ENCODE results near the gene DAPK2.

DAPK2 gene

DNA sequence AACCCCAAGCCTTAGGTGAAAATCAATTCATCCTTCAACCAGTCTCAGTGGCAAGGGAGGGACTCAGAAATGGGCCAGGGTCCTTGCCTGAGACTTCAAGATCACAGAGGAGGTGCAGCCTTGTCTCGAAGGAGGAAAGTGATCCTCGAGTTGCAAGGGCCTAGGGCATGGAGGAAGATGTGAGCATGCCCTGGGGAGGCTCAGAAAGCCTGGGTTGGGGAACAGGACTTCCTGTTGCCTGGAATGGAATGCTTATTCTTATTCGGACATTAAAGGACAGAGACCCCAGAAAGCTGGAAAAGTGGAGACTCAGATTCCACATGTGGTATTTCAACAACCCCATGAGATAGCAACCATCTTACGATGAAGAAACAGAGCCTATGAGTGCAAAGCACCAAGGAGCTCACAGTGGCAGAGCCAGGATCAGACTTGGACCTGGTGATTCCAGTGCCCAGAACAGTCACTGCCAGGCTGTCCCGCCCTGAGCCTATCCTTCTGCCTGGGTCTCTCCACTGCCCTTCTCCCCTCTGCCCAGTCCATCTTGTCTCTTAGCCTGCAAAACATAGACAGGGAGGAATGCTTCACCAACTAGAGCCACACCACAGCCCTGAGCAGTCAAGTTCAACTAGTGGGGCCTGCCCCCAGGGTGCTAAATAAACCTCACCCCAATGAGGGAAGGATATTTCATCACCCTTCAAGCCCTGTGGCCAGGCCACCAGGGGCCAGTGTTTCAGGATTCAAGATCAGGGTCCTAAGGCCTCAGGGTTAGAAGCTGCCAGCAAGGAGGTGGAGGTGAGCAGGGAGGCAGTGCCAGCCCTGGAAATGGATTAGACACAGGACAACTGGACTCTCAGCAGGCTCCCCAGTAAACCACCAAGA lies 21.9 kb downstream of the DAPK2 start:
- DNase-seq (ENCODE audit: low read depth in 2 of 2): no peak

DNA sequence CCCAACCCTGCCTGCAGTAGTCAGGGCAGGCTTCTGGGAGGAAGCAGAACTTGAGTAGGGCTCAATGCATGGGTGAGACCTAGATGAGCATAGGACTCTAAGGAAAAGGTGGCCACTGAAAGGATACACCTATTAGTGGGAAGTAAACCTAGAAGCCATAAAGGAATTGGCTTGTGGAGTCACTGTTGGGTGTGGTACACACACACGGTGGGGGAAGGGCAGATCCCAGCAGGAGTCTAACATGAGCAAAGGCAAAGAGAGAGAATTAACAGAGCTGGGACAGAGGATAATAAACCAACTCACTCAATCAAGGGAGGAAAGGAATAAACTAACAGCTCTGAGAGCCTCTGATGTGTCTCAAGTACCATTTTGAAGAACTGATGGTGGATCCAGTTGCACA lies 23.1 kb downstream of the DAPK2 start:
- DNase-seq (ENCODE audit: low read depth in 2 of 2): no peak

DNA sequence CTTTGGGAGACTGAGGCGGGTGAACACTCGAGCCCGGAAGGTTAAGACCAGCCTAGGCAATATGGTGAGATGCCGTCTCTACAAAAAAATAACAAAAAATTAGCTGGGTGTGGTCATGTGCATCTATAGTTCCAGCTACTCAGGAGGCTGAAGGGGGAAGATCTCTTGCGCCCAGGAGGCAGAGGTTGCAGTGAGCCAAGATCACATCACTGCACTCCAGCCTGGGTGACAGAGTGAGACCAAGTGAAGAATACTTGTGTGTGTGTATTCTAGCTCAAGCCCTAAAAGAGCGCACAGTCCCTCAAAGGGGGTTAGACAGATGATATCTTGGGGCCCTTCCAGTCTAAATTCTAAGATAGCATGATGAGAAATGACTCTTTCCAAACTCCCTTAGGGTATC lies 23.7 kb downstream of the DAPK2 start:
- DNase-seq (ENCODE audit: low read depth in 2 of 2): no peak

DNA sequence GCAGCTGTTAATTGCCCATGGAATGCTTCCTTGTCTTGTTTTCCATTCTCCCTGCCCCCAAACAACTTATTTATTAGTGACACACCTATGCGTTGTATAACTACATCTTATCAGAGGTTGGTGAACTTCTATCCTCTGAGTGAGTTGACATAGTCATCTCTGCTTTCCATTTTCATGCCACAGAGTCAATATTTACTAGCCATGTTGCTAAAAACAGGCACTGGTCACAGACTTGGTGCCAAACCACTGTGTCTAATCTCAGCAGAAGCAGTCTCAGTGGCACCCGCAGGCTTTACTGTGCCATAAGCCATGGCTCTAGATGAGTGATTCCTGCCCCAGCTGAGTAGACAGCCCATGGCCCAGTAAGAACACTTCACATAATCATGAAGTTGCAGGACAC lies 26.5 kb downstream of the DAPK2 start:
- DNase-seq (ENCODE audit: low read depth in 2 of 2): no peak

DNA sequence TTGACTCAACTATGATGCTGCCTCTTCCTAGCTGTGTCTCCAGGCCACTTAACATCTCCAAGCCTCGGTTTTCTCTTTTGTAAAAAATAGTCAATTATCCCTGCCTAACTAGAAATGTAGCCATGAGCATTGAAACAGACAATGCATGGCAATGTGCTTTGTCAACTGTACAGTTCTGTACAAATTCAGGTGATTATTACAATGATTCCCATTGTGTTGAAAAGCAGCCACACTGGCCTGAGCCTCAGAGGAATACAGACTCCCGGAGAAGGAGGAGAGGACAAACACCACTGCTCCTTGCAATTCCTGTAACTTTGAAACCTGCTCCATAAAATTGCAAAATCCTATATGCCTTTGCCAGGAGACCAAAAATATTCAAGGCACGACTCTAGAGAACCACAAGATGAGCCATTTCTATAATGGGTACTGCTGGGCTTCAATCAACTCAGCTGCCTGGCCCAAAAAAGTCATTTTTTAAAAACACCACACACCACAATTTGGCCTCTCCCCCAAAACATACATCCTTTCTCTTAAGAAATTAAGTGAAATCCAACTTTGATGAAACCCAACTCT lies 28.6 kb downstream of the DAPK2 start:
- no peak for DNase-seq (ENCODE audit: low read depth in 2 of 2)

DNA sequence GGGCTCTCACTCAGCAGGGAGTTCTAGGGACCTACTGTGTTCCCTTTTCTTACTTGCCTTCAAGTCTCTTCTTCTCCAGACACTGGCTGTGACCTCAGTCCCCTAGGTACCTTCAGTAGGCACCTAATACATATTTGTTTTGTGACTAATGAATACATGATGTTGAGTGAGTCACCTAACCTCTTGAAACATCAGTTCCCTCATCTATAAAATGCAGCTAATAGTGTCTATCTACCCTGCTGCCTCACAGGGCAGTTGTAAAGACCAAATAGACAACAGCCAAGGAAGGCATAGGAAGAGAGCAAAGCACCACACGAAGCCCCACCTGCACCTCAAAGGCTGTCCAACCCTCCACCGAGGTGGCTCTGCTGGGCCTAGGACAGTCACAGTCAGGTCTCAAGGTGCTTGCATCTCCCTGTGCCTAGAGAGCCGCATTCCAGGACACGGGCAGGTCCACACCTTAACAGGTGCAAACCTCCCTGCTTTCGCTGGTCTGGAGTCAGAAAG lies 29.1 kb downstream of the DAPK2 start:
- DNase-seq (ENCODE audit: low read depth in 2 of 2): no peak

DNA sequence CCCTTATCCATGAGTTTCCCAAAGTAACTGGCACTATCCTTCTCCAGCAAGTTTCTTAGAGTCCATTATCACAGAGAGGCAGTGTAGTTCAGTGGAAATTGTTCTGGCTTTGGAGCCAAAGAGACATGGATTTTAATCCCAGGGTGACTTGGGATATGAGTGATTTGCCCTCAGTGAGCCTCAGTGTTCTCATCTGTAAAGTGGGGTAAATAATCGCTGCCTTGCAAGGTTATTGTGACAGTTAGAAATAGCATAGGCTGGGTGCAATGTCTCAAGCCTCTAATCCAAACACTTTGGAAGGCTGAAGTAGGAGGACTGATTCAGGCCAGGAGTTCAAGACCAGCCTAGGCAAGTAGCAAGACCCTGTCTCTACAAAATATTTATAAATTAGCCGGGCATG lies 30.0 kb downstream of the DAPK2 start:
- DNase-seq (ENCODE audit: low read depth in 2 of 2): no peak

DNA sequence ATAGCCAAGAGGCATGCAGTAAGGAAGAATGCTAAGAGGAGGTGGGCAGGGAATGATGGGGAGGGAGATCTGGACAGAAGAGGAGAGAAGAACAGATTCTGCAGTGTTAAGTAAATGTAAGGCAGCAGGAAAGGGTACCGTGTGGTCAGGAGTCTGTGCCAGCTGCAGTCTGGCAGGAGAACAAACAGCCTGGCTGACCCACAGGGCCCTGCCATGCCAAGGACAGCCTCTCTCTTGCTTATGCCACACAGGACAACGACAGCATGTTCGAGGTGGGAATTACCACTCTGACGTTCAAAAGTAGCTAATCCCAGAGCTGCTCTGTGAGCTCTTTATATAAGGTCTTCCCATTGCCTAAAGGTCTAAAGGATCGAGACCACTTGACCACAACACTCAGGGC lies 31.3 kb downstream of the DAPK2 start:
- no peak for DNase-seq (ENCODE audit: low read depth in 2 of 2)

DNA sequence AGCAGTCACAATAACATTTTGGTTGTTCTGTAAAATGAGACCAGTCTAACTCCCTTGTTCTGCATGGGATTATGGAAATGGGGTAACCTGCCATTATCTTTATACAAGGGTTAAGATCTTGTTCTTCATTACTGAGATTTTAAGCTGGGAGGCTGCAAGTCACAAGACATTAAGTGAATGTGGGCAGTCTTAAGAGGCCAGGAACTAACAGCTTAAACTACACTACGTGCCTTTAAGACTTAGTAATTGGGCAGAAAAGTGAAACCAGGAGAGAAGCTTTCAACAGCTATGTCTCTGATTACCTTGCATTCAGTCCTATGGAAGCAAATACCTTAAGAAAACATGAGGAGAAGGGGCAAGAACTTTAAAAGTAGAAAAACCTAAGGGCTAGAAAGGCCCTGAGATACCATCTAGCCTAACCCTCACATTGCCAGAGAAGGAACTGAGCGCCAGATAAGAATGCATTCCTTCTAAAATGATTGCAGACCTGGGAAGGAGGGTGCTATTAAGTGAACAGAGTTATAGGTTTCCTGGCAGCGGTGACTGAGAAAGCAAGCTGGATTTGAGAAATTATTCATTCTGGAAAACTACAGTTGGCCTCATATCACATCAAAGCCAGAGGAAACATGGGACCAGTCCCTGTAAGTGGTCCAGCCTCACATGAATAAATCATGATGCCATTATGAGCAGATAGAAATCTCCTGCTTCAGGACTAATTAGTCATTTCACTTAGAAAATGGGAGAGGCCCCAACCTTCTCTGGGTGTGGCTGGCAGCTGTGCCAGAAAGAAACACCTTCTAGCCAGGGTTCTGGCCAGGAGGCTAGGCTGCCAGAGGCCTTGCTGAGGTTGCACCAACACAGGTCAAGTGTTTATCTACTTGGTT lies 32.9 kb downstream of the DAPK2 start:
- no peak for DNase-seq (ENCODE audit: low read depth in 2 of 2)

DNA sequence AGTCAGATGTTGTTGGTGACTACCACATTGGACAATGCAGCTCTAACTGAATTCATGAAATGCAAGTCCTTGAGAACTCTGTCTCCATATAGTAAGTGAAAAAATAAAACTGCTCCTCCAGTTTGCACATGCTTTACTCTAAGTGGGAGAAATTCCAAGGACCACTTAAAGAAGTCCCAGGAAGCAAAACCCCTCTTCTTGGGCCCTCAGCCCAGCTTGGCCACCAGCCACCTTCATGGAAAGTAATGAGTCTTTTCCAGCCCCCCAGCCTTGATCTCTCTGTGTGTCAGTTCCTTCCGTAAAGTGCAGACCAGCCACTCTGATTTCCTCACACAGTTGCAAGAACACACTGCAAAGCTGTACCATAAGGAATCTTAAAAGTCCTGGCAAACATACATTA lies 34.5 kb downstream of the DAPK2 start:
- DNase-seq (ENCODE audit: low read depth in 2 of 2): no peak

DNA sequence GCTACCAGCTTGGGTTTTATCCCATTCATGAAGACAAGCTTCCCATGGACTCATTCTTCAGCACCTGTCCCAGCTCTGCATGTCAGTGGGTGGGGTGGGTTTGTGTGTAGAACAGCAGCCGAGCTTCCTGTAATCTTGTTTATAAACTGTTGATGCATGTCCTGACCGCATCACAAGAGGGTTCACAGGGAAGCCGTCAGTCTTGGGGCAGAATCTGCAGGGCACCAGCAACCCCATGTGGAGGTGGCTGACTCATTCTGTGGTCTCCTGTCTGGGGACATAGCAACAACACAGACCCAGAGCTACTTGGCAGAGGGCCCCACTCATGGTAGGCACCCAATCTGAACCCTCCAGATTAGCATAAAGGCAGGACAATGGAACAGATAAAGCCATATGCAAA lies 35.6 kb downstream of the DAPK2 start:
- peak; percentile 81 to 86 for DNase-seq (ENCODE audit: low read depth in 2 of 2)

DNA sequence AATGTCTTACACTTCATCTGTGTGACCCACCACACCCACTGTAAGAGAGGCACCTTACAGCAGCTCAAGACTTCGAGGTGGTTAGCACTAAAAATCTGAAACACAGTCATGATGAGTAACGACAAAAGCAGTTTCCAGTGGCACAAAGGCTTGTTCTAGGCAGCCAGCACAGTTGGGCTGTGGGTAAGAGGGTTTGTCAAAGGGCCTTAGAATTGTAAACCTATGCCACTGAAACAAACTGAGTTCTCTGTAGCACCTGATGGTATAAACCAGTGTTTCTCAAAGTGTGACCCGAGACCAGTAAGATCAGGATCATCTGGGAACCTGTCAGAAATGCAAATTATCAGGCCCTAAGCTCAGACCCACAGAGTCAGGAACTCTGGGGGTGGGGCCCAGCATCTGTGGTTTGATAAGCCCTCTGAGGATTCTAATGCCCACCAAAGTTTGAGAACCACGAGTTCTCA lies 36.5 kb downstream of the DAPK2 start:
- peak; percentile 48 to 56 for DNase-seq (ENCODE audit: low read depth in 2 of 2)

DNA sequence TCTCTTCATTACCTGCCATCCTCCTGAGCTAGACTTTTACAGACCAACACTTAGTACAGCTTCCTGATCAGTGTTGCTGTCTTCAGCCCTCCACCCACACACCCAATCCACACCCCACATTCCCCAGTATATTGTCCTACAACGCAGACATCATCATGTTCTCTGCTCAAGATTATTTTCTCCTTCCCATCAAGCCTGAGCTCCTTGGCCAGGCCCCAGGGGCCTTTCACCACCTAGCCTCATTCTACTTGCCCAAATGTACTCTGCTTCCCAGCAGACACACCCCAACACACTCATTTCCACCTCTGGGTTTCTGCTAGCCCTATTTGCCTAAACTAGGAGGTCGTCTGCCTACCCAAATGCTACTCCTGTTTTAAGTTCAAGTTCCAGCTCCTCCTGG lies 37.0 kb downstream of the DAPK2 start:
- DNase-seq (ENCODE audit: low read depth in 2 of 2): no peak

DNA sequence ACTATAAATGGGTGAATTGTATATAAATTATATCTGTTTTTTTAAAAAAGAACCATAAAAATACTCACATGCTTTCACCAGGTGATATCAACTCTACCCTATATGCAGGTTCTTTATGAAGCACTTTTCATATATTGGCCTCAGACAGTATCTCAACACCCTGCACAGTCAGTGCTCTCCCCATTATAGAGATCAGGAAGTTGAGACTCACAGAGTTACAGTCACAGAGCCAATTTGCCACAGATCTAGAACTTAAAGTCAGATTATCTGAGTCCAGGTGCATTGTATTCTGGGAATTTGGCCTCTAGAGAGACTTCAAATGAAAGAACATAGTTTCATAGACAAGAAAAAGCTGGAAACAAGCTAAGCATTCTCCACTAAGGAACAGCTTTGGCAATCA lies 38.1 kb downstream of the DAPK2 start:
- no peak for DNase-seq (ENCODE audit: low read depth in 2 of 2)

DNA sequence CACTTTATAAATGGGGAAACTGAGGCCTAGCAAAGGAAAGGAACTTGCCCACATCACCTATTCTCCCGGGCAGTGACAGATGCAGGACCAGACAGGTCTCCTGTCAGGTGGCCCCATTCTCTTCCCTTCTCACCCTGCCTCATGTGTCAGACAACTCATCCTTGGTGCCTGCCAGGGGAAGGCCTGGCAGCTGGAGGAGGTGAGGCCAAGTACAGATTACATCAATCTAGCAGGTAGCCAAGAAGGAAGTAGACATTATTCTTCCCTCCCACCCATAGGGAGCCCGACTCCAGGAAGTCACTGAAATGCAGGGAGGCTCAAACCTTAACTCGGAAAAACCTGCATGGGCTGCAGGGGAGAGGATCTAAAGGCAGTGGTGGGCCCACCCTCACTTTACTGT lies 39.6 kb downstream of the DAPK2 start:
- no peak for DNase-seq (ENCODE audit: low read depth in 2 of 2)

DNA sequence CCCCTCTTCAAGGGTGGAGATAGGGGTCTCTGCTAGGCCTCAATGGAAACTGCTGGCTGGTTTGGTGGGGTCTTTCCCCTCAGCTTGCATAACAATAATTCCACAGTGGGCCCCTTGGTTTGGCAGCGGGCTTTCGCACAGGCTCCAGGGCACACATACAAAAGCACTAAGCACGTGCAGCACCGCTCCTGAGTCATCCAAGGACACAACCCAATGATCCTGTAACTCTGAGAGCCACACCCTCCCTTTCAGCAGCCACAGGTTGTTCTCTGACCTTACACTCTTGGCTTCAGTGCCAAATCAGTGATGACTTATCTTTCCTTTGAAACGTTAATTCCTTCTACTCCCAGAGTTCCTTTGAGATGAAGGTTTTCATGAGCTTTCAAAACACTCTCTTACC lies 41.7 kb downstream of the DAPK2 start:
- DNase-seq (ENCODE audit: low read depth in 2 of 2): no peak

DNA sequence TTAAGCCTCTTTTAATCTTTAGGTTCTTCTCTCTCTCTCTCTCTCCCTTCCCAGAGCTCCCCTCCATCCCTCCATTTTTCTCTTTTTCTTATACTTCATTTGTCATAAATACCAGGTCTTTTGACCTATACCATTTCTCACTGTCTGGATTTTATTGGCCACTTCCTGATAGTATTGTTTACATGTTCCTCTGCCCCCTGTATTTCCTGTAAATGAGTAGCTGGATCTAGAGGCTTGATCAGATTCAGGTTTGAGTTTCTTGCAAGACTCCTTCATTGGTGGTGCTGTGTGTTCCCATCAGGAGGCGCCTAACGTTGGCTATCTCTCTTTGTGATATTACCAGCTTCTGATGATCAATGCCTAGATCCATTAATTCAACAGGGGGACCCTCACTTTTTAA lies 42.2 kb downstream of the DAPK2 start:
- DNase-seq (ENCODE audit: low read depth in 2 of 2): no peak

DNA sequence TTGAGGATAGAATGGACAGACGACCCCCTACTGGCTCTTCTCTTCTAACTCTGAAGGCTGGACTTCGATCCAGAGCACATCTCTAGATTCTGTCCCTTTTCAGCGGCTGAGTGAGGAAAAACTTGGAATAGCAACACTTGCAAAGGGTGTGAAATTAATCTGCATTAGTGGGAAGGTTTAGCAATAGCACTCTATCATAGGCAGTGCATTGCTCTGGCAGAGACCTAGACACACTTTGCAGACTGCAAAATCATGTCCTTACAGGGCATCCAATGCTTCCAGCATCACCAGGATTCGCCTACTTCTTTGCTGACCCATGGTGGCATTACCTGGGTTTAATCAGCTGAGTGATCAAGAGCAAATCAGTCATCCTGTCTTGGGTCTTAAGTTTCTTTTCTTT lies 43.1 kb downstream of the DAPK2 start:
- DNase-seq (ENCODE audit: low read depth in 2 of 2): no peak

DNA sequence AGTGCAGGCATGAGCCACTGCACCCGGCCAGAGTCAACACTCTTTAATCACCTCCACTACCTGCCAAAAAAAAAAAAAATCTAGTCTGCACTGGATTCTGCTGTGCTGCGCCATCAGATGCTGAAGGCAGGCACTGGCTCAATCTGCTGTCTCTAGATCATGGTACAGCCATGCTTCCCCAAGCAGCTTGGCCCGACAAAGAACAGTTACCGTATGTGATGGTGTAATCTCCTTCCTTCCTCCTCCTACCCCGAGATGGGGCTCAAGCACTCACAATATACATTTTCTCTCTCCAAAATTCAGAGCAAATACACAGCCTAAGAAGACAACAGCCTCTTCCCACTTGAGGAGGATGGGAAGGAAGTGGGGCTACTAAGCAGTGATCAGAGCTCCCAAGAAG lies 45.1 kb downstream of the DAPK2 start:
- no peak for DNase-seq (ENCODE audit: low read depth in 2 of 2)

DNA sequence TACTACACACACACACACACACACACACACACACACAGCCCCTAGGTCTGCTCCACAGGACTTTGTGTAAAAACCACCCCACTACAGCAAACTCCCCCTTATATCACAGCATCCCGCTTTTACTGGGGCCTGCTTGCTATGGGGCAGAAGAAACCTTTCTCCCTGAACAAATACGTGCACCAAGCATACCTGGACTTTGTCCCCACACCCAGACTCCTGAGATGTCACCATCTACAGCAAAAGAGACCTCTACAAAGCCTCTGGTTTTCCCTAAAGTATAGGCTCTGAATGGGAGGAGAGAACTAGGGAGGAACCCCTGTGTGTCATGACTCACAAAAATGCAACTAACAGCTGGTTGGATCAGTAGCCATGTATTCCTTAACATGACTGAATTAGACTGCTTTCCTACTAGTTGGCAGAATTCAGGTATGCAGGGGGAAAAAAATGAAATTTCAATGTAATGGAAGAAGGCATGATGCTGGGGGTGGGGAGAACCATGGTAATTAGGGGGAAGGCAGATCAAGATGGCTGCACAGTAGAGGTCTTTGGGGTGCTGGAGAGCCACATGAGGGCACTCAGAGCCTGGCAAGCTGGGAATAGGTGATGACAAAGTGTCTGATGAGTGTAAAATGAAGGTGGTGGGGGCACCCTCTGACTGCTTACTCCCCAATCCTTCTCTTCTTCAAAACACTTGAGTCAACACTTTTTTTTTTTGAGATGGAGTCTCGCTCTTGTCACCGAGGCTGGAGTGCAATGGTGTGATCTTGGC lies 45.9 kb downstream of the DAPK2 start:
- DNase-seq (ENCODE audit: low read depth in 2 of 2): no peak

DNA sequence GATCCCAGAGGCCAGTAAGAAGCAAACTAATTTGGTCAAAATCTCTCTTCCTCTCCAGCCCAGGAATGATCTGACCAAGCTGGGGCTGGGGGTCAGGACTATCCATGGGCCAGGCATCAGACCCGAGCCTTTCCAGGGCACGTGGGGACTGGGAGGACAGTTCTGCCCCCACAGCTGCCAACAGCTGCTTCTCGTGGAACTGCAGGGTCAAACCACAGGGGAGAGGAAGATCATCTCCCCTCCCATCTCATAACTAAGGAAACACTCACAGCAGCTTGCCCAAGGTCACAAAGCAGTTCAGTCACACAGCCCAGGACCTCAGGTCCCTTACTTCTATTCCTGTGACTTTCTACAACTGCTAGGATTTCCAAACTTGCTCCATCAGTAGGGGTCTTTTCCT lies 47.1 kb downstream of the DAPK2 start:
- DNase-seq (ENCODE audit: low read depth in 2 of 2): no peak

DNA sequence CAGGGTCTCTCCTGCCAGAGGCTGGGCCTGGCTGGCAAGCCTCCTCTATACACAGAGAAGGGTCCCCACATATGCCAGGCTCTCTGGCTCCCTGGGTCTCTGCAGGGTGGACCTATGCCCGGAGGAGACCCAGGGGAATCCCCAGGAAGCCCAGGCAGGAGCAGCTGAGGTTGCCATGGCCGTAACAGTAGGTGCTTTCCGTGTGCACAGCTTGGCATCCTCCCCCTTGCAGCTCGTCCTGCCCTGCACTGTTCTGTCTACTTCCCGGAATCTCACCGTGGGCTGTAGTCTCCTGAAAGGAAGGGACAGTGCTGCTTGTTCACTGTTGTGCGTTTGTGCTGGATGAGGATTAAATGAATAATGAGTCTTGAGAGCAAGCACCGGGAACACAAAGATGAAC lies 47.8 kb downstream of the DAPK2 start:
- DNase-seq (ENCODE audit: low read depth in 2 of 2): no peak
